ENCODE data around the gene PRSS36.

DNA sequence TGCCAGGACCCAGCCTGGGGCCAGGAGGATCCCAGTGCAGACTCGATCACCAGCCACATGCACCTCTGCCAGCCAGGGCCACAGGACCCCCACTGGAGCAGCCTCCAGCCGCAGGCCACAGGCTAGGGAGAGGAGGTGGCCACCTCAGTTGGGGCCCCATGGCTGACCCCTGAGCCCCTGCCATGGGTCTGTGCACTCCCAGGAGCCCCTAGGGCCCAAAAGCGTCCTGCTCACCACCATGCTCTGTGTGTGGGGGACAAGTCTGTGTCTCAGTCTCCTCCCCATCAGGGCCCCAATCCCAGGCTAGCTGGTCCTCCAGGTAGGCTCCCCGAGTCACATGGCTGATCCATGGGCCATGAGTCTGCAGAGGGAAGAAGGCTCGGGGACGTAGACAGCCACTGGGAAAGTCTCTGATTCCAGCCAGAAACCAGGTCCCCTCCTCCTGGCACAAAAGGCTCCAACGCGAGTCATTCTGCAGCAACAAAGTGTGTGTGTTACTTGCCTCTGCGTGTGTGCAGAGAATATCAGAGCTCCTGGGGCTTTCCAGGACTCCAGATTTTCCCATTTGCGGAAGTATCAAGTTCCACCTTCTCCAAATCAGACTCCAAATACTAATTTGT, 8.3 kb downstream of the PRSS36 start:
- TF ChIP-seq SIN3A (IDR thresholded peaks at IDR 0.05; ENCODE audit: borderline replicate concordance, insufficient read depth, low read length) (no peak), POLR2AphosphoS5 (IDR thresholded peaks at IDR 0.05; ENCODE audit: low read depth, low read length) (no peak), TAF1 (IDR thresholded peaks at IDR 0.05; ENCODE audit: borderline replicate concordance, insufficient read depth, low read length) (no peak), FOXP2 (optimal IDR thresholded peaks at IDR 0.05; ENCODE audit: borderline replicate concordance, extremely low read depth, extremely low read length, insufficient read depth) (no peak)
- TF ChIP-seq, protein P1, sequence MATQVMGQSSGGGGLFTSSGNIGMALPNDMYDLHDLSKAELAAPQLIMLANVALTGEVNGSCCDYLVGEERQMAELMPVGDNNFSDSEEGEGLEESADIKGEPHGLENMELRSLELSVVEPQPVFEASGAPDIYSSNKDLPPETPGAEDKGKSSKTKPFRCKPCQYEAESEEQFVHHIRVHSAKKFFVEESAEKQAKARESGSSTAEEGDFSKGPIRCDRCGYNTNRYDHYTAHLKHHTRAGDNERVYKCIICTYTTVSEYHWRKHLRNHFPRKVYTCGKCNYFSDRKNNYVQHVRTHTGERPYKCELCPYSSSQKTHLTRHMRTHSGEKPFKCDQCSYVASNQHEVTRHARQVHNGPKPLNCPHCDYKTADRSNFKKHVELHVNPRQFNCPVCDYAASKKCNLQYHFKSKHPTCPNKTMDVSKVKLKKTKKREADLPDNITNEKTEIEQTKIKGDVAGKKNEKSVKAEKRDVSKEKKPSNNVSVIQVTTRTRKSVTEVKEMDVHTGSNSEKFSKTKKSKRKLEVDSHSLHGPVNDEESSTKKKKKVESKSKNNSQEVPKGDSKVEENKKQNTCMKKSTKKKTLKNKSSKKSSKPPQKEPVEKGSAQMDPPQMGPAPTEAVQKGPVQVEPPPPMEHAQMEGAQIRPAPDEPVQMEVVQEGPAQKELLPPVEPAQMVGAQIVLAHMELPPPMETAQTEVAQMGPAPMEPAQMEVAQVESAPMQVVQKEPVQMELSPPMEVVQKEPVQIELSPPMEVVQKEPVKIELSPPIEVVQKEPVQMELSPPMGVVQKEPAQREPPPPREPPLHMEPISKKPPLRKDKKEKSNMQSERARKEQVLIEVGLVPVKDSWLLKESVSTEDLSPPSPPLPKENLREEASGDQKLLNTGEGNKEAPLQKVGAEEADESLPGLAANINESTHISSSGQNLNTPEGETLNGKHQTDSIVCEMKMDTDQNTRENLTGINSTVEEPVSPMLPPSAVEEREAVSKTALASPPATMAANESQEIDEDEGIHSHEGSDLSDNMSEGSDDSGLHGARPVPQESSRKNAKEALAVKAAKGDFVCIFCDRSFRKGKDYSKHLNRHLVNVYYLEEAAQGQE (IDR thresholded peaks at IDR 0.05; ENCODE audit: insufficient read depth in 1 of 2, low read depth in 2 of 2, low read length in 2 of 2) = no peak

Measured in PFSK-1 (cell line).